Measurements from ENCODE around the gene EMP3.
"Not testable (repeated sequence)": the region's sequence is repeated elsewhere in the genome, so short reads cannot be mapped to it uniquely, and the experiment has no call there.

Gene EMP3

GRCh38 chr19:48348737-48349136 lies 23.4 kb downstream of the EMP3 start:
- DNase-seq: no peak

- no peak for DNase-seq
These were observed 25.5 kb downstream of the EMP3 start for GRCh38 chr19:48350856-48351255.

- peak; percentile 42 for DNase-seq
These were observed 26.0 kb downstream of the EMP3 start for GRCh38 chr19:48351341-48351752.

GRCh38 chr19:48353677-48354076 lies 28.3 kb downstream of the EMP3 start:
- DNase-seq: no peak

GRCh38 chr19:48354332-48354992 lies 29.1 kb downstream of the EMP3 start:
- DNase-seq: no peak

GRCh38 chr19:48355365-48355954 lies 30.1 kb downstream of the EMP3 start:
- no peak for DNase-seq

GRCh38 chr19:48359123-48359522 lies 33.8 kb downstream of the EMP3 start:
- DNase-seq: no peak

- DNase-seq: no peak
These were observed 36.6 kb downstream of the EMP3 start for GRCh38 chr19:48361912-48362311.

- DNase-seq: peak; percentile 99
These were observed 37.6 kb downstream of the EMP3 start for GRCh38 chr19:48362716-48363499.

GRCh38 chr19:48363500-48363809 lies 38.1 kb downstream of the EMP3 start:
- DNase-seq: no peak

GRCh38 chr19:48363810-48364597 lies 38.7 kb downstream of the EMP3 start, which contains the start of the genes SYNGR4 and TMEM143:
TSS of gene SYNGR4 (plus strand) at chr19:48364367. CDS start at chr19:48365843, 1,476 bp downstream.
TSS of gene TMEM143 (minus strand) at chr19:48363940. CDS start at chr19:48363920, 20 bp downstream.
- peak; percentile 100 for DNase-seq

GRCh38 chr19:48364598-48365348 lies 39.4 kb downstream of the EMP3 start:
- no peak for DNase-seq

- no peak for DNase-seq
These were observed 40.2 kb downstream of the EMP3 start for GRCh38 chr19:48365602-48366001.

- no peak for DNase-seq
These were observed 42.5 kb downstream of the EMP3 start for GRCh38 chr19:48367855-48368254.

GRCh38 chr19:48368936-48369335 lies 43.6 kb downstream of the EMP3 start:
- peak; percentile 35 for DNase-seq

GRCh38 chr19:48370955-48371354 lies 45.6 kb downstream of the EMP3 start:
- DNase-seq: no peak

GRCh38 chr19:48371367-48371766 lies 46.0 kb downstream of the EMP3 start:
- no peak for DNase-seq

GRCh38 chr19:48371771-48372170 lies 46.4 kb downstream of the EMP3 start:
- not testable (repeated sequence) for DNase-seq

GRCh38 chr19:48372904-48373303 lies 47.6 kb downstream of the EMP3 start:
- DNase-seq: peak; percentile 96

GRCh38 chr19:48373567-48373966 lies 48.2 kb downstream of the EMP3 start:
- DNase-seq: no peak

GRCh38 chr19:48378194-48378570 lies 52.8 kb downstream of the EMP3 start:
- DNase-seq: no peak

GRCh38 chr19:48379058-48379457 lies 53.7 kb downstream of the EMP3 start:
- DNase-seq: no peak
